GM21619 (cell line): ENCODE measurements around the gene PKMYT1.
"Not testable (repeated sequence)": the region's sequence is repeated elsewhere in the genome, so short reads cannot be mapped to it uniquely, and the experiment has no call there.

Experiments used
- ATAC-seq: cut with Tn5 transposase; IDR thresholded peaks from one replicate; pipeline ENCODE4 v1.9.1; 2021; ENCODE audit not compliant: unreplicated experiment

Gene PKMYT1

DNA sequence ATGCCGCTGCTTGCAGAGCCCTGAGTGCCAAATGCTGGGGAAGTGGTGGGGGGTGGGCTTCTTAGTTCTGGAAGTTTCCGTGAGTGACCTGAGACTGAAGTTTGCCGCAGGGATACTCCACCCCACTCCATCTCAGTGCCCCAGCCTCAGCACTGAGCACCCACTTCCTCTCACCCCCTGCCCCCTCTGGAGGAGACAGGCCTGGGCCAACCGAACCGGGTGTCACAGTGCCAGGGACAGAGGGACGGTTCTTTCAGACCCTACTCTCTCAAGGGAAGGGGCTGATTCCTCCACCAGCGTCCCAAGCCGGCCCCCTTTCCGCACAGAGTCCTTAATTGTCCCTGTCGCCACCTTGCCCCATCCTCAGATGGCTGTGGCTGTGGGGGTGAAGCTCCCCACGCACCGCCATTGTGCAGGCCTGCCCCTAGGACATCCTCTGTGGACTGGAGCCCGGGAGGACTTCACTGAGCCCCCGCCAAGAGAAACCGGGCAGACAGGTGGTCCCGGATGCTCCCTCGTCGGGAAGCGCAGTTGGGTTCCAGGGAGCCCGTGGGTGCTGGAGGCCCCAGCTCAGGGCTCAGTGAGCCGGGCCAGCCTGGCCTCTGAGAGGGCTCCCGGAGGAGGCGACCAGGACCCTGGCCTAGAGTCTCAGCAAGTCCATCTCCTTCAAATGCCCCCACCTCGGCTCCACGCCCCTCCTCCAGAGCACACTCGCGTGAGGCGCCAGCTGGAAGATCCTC is 17.7 kb downstream of the PKMYT1 start:
- ATAC-seq, result no peak

DNA sequence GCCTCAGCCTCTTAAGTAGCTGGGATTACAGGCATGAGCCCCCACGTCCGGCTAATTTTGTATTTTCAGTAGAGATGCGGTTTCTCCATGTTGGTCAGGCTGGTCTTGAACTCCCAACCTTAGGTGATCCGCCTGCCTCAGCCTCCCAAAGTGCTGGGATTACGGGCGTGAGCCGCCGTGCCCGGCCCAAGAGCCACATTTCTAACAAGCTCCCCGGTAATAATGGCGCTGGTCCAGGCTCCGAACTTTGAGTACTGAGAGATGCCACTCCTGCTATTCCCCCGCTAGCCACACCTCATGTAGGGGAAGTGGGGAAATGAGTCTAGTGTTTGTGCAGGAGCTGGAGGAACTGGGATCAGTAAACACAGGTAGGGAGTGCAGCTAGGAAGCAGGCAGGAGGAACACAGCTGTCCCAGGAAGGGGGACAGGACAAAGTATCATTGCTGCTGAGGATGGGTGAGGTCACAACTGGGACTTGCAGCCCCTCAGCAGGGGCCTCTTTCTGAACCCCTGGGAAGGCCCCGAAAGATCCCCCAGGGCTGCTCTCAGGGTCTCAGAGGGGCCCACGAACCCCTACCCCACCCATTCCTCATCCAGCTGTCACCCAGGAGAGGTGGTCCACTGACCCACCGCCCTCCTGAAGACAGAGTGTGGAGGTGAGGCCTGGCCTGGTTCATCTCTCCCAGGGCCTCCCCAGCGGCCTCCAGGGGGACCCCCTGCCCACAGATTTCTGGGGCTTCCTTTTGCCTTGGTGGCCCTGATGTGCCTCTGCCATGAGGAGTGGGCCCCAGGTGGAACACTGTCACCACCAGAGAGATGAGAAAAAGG is 19.8 kb downstream of the PKMYT1 start:
- ATAC-seq, result no peak

GRCh38 chr16:2959206-2959605 is 21.0 kb downstream of the PKMYT1 start:
- ATAC-seq, result no peak

- no peak for ATAC-seq
These were observed 23.7 kb downstream of the PKMYT1 start for GRCh38 chr16:2956579-2956956.

GRCh38 chr16:2955779-2956578 is 24.3 kb downstream of the PKMYT1 start:
- no peak for ATAC-seq

DNA sequence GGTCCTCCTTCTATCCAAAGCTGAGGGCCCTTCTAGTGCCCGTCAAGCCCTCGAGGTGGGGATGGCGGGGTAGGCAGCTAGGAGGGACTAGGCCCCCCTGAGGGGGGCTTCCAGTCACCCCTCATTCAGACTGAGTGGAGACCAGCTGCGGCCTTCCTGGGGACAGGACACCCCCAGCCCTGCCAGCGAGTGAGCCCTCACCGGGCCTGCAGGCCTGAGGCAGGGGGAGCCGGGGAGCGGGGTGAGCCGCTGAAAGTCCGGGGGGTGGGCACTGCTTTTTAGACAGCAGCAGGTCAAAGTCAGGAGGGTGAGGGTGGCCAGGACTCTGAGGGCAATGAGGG is 24.8 kb downstream of the PKMYT1 start:
- ATAC-seq, result no peak

GRCh38 chr16:2954656-2955381 is 25.4 kb downstream of the PKMYT1 start:
- no peak for ATAC-seq

GRCh38 chr16:2953706-2954627 is 26.3 kb downstream of the PKMYT1 start:
- ATAC-seq, result no peak

- no peak for ATAC-seq
These were observed 27.6 kb downstream of the PKMYT1 start for GRCh38 chr16:2952679-2953078.

DNA sequence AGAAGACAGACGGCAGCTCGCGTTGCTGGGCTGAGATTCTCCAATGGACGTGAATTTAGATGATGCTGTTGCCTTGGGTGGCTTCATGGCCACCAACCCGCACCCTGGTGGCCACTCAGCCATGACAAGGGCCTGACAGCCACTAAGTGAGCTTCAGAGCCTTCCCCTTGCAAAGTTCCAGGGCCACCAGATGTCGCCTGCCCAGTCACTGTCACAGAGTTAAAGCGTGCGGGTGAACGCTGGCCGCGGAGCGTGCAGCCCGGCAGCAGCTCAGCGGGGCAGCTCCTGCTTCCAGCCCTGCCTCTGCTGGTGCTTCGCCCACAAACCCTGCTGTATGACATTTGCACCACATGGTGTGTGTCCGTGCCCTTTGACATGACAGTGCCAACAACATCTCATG is 29.5 kb downstream of the PKMYT1 start:
- ATAC-seq, result no peak

GRCh38 chr16:2950353-2950724 is 29.9 kb downstream of the PKMYT1 start:
- ATAC-seq, result no peak

DNA sequence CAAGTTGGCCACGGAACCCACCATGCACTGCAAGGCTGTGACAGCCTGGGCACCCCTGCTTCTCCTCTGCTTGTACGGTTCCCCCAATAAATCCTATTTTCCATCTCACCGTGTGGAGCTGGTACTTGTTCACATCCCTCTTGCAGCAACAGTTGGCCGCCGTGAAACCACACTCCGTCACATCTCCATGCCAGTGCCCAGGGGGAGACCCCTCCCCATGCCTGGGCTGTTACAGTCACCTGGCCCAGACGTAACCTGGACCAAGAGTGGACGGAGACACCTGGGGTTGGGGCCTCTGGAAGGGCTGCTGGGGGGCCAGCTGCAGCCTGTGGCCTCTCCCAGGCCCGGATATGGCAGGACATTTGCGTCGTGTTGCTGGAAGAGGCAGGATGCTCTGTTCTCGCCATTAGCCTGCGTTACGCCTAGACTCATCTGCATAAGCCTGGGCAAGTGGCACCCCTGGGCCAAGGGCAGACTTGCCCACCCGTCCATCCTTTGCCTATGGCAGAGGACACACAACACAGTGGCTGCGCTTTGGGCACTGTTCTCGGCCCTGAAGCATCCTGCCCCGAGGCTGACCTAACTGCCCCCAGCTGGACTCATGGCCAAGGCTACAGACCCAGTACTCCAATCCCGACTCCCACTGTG is 30.4 kb downstream of the PKMYT1 start:
- no peak for ATAC-seq

GRCh38 chr16:2948807-2949704 is 31.2 kb downstream of the PKMYT1 start:
- ATAC-seq, result no peak

GRCh38 chr16:2946649-2947048 is 33.6 kb downstream of the PKMYT1 start:
- no peak for ATAC-seq

DNA sequence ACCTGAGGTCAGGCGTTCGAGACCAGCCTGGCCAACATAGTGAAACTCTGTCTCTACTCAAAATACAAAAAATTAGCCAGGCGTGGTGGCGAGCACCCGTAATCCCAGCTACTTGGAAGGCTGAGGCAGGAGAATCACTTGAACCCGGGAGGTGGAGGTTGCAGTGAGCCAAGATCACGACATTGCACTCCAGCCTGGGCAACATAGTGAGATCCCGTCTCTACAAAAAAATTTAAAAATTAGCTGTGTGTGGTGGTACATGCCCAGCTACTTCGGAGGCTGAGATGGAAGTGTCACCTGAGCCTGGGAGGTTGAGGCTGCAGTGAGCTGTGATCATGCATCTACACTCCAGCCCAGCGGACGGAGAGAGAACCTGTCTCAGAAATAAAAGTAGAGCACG is 36.5 kb downstream of the PKMYT1 start:
- not testable (repeated sequence) for ATAC-seq

- no peak for ATAC-seq
These were observed 38.2 kb downstream of the PKMYT1 start for GRCh38 chr16:2942045-2942444.

- ATAC-seq, result no peak
These were observed 40.3 kb downstream of the PKMYT1 start for GRCh38 chr16:2939968-2940367.

DNA sequence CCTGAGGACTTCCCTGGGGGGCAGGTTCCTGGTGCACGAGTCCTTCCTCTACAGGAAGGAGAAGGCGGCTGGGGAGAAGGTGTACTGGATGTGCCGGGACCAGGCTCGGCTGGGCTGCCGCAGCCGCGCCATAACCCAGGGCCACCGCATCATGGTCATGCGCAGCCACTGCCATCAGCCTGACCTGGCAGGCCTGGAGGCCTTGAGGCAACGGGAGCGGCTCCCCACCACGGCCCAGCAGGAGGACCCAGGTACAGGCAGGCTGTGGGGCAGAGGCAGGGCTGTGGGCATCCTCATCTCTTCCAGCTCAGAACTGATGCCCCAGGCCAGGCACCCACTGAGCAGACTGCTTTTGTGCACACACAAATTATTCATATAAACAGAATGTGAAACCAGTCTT is 42.0 kb downstream of the PKMYT1 start:
- no peak for ATAC-seq

- ATAC-seq, result no peak
These were observed 43.1 kb downstream of the PKMYT1 start for GRCh38 chr16:2937170-2937569.
